PC-3 (cell line): ENCODE measurements around the gene ZNF524.

Source experiments
- CTCF ChIP-seq: fragments of 300-600 bp; sonication (generic); conservative IDR thresholded peaks from 2 replicates; pipeline ENCODE4 v1.5.1; 2017; ENCODE audit warnings: antibody characterized with exemption, low read depth, mild to moderate bottlenecking, low read length
- EZH2 ChIP-seq: fragments of 300-600 bp; sonication (generic); IDR thresholded peaks from one replicate; pipeline ENCODE4 v1.6.1; 2017; ENCODE audit warnings: antibody characterized with exemption, mild to moderate bottlenecking, low read length; ENCODE audit not compliant: unreplicated experiment
- EZH2phosphoT487 ChIP-seq: fragments of 300-600 bp; sonication (generic); IDR thresholded peaks from 2 replicates; pipeline ENCODE4 v1.6.1; 2018; ENCODE audit warnings: mild to moderate bottlenecking, antibody characterized with exemption, low read length, borderline replicate concordance

GRCh38 chr19:55643887-55644176, 43.7 kb downstream of the ZNF524 start:
- TF ChIP-seq EZH2: no peak
- no peak for TF ChIP-seq CTCF
- TF ChIP-seq EZH2phosphoT487: no peak
